GM23338 (cell line): ENCODE measurements around the gene SORCS2. TPM values are rescaled to one million over a fixed set of nuclear protein-coding genes. Genes with fewer than 3 reads are reported as not detected.

Experiments used
- CREB1 ChIP-seq: fragments of 250-450 bp; sonication (Bioruptor Pico); IDR thresholded peaks from 2 replicates; pipeline ENCODE4 v1.5.0; 2020; ENCODE audit warnings: low read depth, mild to moderate bottlenecking, moderate library complexity
- EZH2phosphoT487 ChIP-seq: fragments of 200-600 bp; sonication (generic); IDR thresholded peaks from one replicate; pipeline ENCODE4 v1.8.1; 2018; ENCODE audit warnings: antibody characterized with exemption; ENCODE audit not compliant: unreplicated experiment
- NANOG ChIP-seq: IDR thresholded peaks from 2 replicates; pipeline ENCODE4 v1.6.1; 2016; ENCODE audit warnings: antibody characterized with exemption, borderline replicate concordance
- REST ChIP-seq: IDR thresholded peaks from one replicate; pipeline ENCODE4 v1.6.1; 2018; ENCODE audit warnings: antibody characterized with exemption; ENCODE audit not compliant: unreplicated experiment
- STAT1 ChIP-seq: IDR thresholded peaks from one replicate; pipeline ENCODE4 v1.6.1; 2016; ENCODE audit warnings: antibody characterized with exemption; ENCODE audit not compliant: unreplicated experiment
- ZNF114 ChIP-seq: fragments of 250-450 bp; sonication (Bioruptor Pico); IDR thresholded peaks from 2 replicates; pipeline ENCODE4 v1.5.0; 2020; ENCODE audit warnings: mild to moderate bottlenecking, moderate library complexity
- ZNF462 ChIP-seq: fragments of 250-450 bp; sonication (Bioruptor Pico); IDR thresholded peaks from 2 replicates; pipeline ENCODE4 v1.5.0; 2020; ENCODE audit warnings: mild to moderate bottlenecking, moderate library complexity
- polyA plus RNA-seq: library from polyadenylated mRNA; unstranded; fragments of >200 nt; fragmentation: Nextera tagmentation; extraction: Ambion mirVana; gene quantifications from 2 replicates; pipeline ENCODE4 v1.2.1, GENCODE V29; 2016
- total RNA-seq: library from RNA; depleted of rRNA; stranded (reverse); fragments of >200 nt; shearing (Covaris generic); gene quantifications from 2 replicates; pipeline ENCODE4 v1.2.3, GENCODE V29; 2014

The SORCS2 gene
- total and polyA plus RNA-seq, 2 experiments from 2014 or later: 0.47 to 2.4 TPM

GRCh38 chr4:7239101-7239820, 46.9 kb downstream of the SORCS2 start (continued):
- TF ChIP-seq ZNF462 (CRISPR knock-in tag) (no peak), NANOG (no peak), STAT1 (no peak), ZNF114 (CRISPR knock-in tag) (no peak), CREB1 (CRISPR knock-in tag) (no peak), EZH2phosphoT487 (no peak), REST (no peak)
